ENCODE data around the gene TBC1D5.

Gene TBC1D5

GRCh38 chr3:17135696-17136095 is 606.7 kb downstream of the TBC1D5 start:
- H3K27ac ChIP-seq (ENCODE audit: low read depth, low read length) = no peak overlapping the region
- no peaks in the 10 kb centered on the region for H3K9me2 ChIP-seq (replicated peaks; ENCODE audit: control insufficient read depth, low read length)
- H4K20me1 ChIP-seq (ENCODE audit: control insufficient read depth, insufficient read depth, low read depth, low read length) = no peaks in the 10 kb centered on the region
- H3K79me2 ChIP-seq (ENCODE audit: control insufficient read depth, low read length) = no peaks in the 10 kb centered on the region
- no peak for TF ChIP-seq CTCF (IDR thresholded peaks at IDR 0.05; ENCODE audit: low read depth, low read length, poor library complexity, severe bottlenecking)
- no peak for TF ChIP-seq EZH2phosphoT487 (IDR thresholded peaks at IDR 0.05; ENCODE audit: borderline replicate concordance, low read length)
- H3K4me1 ChIP-seq (ENCODE audit: control insufficient read depth, low read length) = no peaks in the 10 kb centered on the region
- H3K4me3 ChIP-seq (ENCODE audit: low read length) = no peak overlapping the region
- no peaks in the 10 kb centered on the region for H3K9me3 ChIP-seq (ENCODE audit: control insufficient read depth, insufficient read depth, low read length)
- no peaks in the 10 kb centered on the region for H3K27me3 ChIP-seq (ENCODE audit: control insufficient read depth, low read length)
- no peaks in the 10 kb centered on the region for H3F3A ChIP-seq (ENCODE audit: control insufficient read depth, insufficient read depth)
- no peaks in the 10 kb centered on the region for H3K36me3 ChIP-seq (ENCODE audit: control insufficient read depth, low read length)
- no peak overlapping the region for H3K4me2 ChIP-seq (ENCODE audit: low read length)

- H3K9me2 ChIP-seq (replicated peaks; ENCODE audit: control insufficient read depth, low read length) = no peaks in the 10 kb centered on the region
- no peaks in the 10 kb centered on the region for H3K4me1 ChIP-seq (ENCODE audit: control insufficient read depth, low read length)
- TF ChIP-seq EZH2phosphoT487 (IDR thresholded peaks at IDR 0.05; ENCODE audit: borderline replicate concordance, low read length) = no peak
- no peak for TF ChIP-seq CTCF (IDR thresholded peaks at IDR 0.05; ENCODE audit: low read depth, low read length, poor library complexity, severe bottlenecking)
- no peaks in the 10 kb centered on the region for H3K9me3 ChIP-seq (ENCODE audit: control insufficient read depth, insufficient read depth, low read length)
- no peaks in the 10 kb centered on the region for H3F3A ChIP-seq (ENCODE audit: control insufficient read depth, insufficient read depth)
- H3K27me3 ChIP-seq (ENCODE audit: control insufficient read depth, low read length) = no peaks in the 10 kb centered on the region
- no peak overlapping the region for H3K27ac ChIP-seq (ENCODE audit: low read depth, low read length)
- H3K4me2 ChIP-seq (ENCODE audit: low read length) = no peak overlapping the region
- no peak overlapping the region for H3K4me3 ChIP-seq (ENCODE audit: low read length)
- no peaks in the 10 kb centered on the region for H4K20me1 ChIP-seq (ENCODE audit: control insufficient read depth, insufficient read depth, low read depth, low read length)
- H3K36me3 ChIP-seq (ENCODE audit: control insufficient read depth, low read length) = no peaks in the 10 kb centered on the region
- H3K79me2 ChIP-seq (ENCODE audit: control insufficient read depth, low read length) = no peaks in the 10 kb centered on the region
These were observed 608.5 kb downstream of the TBC1D5 start for GRCh38 chr3:17133632-17134545.

- H3K36me3 ChIP-seq (ENCODE audit: control insufficient read depth, low read length) = no peaks in the 10 kb centered on the region
- no peaks in the 10 kb centered on the region for H4K20me1 ChIP-seq (ENCODE audit: control insufficient read depth, insufficient read depth, low read depth, low read length)
- H3K4me3 ChIP-seq (ENCODE audit: low read length) = no peak overlapping the region
- no peaks in the 10 kb centered on the region for H3F3A ChIP-seq (ENCODE audit: control insufficient read depth, insufficient read depth)
- no peak for TF ChIP-seq EZH2phosphoT487 (IDR thresholded peaks at IDR 0.05; ENCODE audit: borderline replicate concordance, low read length)
- no peak for TF ChIP-seq CTCF (IDR thresholded peaks at IDR 0.05; ENCODE audit: low read depth, low read length, poor library complexity, severe bottlenecking)
- no peak overlapping the region for H3K4me2 ChIP-seq (ENCODE audit: low read length)
- no peaks in the 10 kb centered on the region for H3K4me1 ChIP-seq (ENCODE audit: control insufficient read depth, low read length)
- H3K79me2 ChIP-seq (ENCODE audit: control insufficient read depth, low read length) = no peaks in the 10 kb centered on the region
- H3K27me3 ChIP-seq (ENCODE audit: control insufficient read depth, low read length) = no peaks in the 10 kb centered on the region
- H3K9me3 ChIP-seq (ENCODE audit: control insufficient read depth, insufficient read depth, low read length) = no peaks in the 10 kb centered on the region
- no peaks in the 10 kb centered on the region for H3K9me2 ChIP-seq (replicated peaks; ENCODE audit: control insufficient read depth, low read length)
- H3K27ac ChIP-seq (ENCODE audit: low read depth, low read length) = no peak overlapping the region
These were observed 609.9 kb downstream of the TBC1D5 start for GRCh38 chr3:17132286-17133115.
